ENCODE results near the gene CLEC2L.

CLEC2L gene

GRCh38 chr7:139492293-139492692 lies 31.2 kb upstream of the CLEC2L start:
- no peaks in the 10 kb centered on the region for H3K9me2 ChIP-seq (replicated peaks; ENCODE audit: insufficient read depth, low read length)
- H3K79me2 ChIP-seq (ENCODE audit: insufficient read depth, low read length) = no peaks in the 10 kb centered on the region
- H3K9ac ChIP-seq (ENCODE audit: low read length) = no peak overlapping the region
- H4K20me1 ChIP-seq (ENCODE audit: low read depth, low read length) = no peaks in the 10 kb centered on the region
- no peaks in the 10 kb centered on the region for H3F3A ChIP-seq (ENCODE audit: insufficient read depth)
- TF ChIP-seq CTCF (IDR thresholded peaks at IDR 0.05; ENCODE audit: insufficient read depth, low read length, poor library complexity, severe bottlenecking) (no peak), EZH2phosphoT487 (conservative IDR thresholded peaks at IDR 0.05; ENCODE audit: low read length) (no peak)
- no peak overlapping the region for H2AFZ ChIP-seq (ENCODE audit: low read depth, low read length, severe bottlenecking)
- no peak overlapping the region for H3K27ac ChIP-seq (ENCODE audit: low read depth, low read length)
- H3K9me3 ChIP-seq (ENCODE audit: insufficient read depth, low read length) = no peaks in the 10 kb centered on the region
- no peak overlapping the region for H3K4me2 ChIP-seq (ENCODE audit: low read depth, low read length, poor library complexity, severe bottlenecking)
- H3K27me3 ChIP-seq (ENCODE audit: low read length) = no peaks in the 10 kb centered on the region
- no peaks in the 10 kb centered on the region for H3K36me3 ChIP-seq (ENCODE audit: low read length)
- no peak overlapping the region for H3K4me3 ChIP-seq (ENCODE audit: insufficient read depth, low read length, poor library complexity, severe bottlenecking)

- Histone ChIP-seq H3K27ac (ENCODE audit: low read depth, low read length) (no peak overlapping the region), H3K27me3 (ENCODE audit: low read length) (no peaks in the 10 kb centered on the region), H2AFZ (ENCODE audit: low read depth, low read length, severe bottlenecking) (no peak overlapping the region), H3K9me3 (ENCODE audit: insufficient read depth, low read length) (no peaks in the 10 kb centered on the region), H3K4me3 (ENCODE audit: insufficient read depth, low read length, poor library complexity, severe bottlenecking) (no peak overlapping the region), H3K79me2 (ENCODE audit: insufficient read depth, low read length) (no peaks in the 10 kb centered on the region), H3K36me3 (ENCODE audit: low read length) (no peaks in the 10 kb centered on the region), H3K9me2 (replicated peaks; ENCODE audit: insufficient read depth, low read length) (no peaks in the 10 kb centered on the region), H4K20me1 (ENCODE audit: low read depth, low read length) (no peaks in the 10 kb centered on the region), H3K4me2 (ENCODE audit: low read depth, low read length, poor library complexity, severe bottlenecking) (no peak overlapping the region), H3K9ac (ENCODE audit: low read length) (no peak overlapping the region), H3F3A (ENCODE audit: insufficient read depth) (no peaks in the 10 kb centered on the region)
- TF ChIP-seq CTCF (IDR thresholded peaks at IDR 0.05; ENCODE audit: insufficient read depth, low read length, poor library complexity, severe bottlenecking) (no peak), EZH2phosphoT487 (conservative IDR thresholded peaks at IDR 0.05; ENCODE audit: low read length) (no peak)
Measured at GRCh38 chr7:139494835-139495579, 28.5 kb upstream of the CLEC2L start.

GRCh38 chr7:139495580-139496125 lies 27.8 kb upstream of the CLEC2L start:
- H3K9ac ChIP-seq (ENCODE audit: low read length) = no peak overlapping the region
- no peaks in the 10 kb centered on the region for H3F3A ChIP-seq (ENCODE audit: insufficient read depth)
- H3K9me3 ChIP-seq (ENCODE audit: insufficient read depth, low read length) = no peaks in the 10 kb centered on the region
- no peak overlapping the region for H2AFZ ChIP-seq (ENCODE audit: low read depth, low read length, severe bottlenecking)
- no peaks in the 10 kb centered on the region for H3K9me2 ChIP-seq (replicated peaks; ENCODE audit: insufficient read depth, low read length)
- no peaks in the 10 kb centered on the region for H3K27me3 ChIP-seq (ENCODE audit: low read length)
- H3K4me3 ChIP-seq (ENCODE audit: insufficient read depth, low read length, poor library complexity, severe bottlenecking) = no peak overlapping the region
- no peaks in the 10 kb centered on the region for H3K36me3 ChIP-seq (ENCODE audit: low read length)
- H3K79me2 ChIP-seq (ENCODE audit: insufficient read depth, low read length) = no peaks in the 10 kb centered on the region
- no peak overlapping the region for H3K4me2 ChIP-seq (ENCODE audit: low read depth, low read length, poor library complexity, severe bottlenecking)
- H4K20me1 ChIP-seq (ENCODE audit: low read depth, low read length) = no peaks in the 10 kb centered on the region
- no peak for TF ChIP-seq CTCF (IDR thresholded peaks at IDR 0.05; ENCODE audit: insufficient read depth, low read length, poor library complexity, severe bottlenecking)
- no peak for TF ChIP-seq EZH2phosphoT487 (conservative IDR thresholded peaks at IDR 0.05; ENCODE audit: low read length)
- H3K27ac ChIP-seq (ENCODE audit: low read depth, low read length) = no peak overlapping the region
